Measurements from ENCODE around the gene ILKAP. TPM values are rescaled to one million over a fixed set of nuclear protein-coding genes. Genes with fewer than 3 reads are reported as not detected.

ILKAP gene
- total RNA-seq, 6 experiments from 2014 or later: 9.8 to 24.3 (median 16.8) TPM

DNA sequence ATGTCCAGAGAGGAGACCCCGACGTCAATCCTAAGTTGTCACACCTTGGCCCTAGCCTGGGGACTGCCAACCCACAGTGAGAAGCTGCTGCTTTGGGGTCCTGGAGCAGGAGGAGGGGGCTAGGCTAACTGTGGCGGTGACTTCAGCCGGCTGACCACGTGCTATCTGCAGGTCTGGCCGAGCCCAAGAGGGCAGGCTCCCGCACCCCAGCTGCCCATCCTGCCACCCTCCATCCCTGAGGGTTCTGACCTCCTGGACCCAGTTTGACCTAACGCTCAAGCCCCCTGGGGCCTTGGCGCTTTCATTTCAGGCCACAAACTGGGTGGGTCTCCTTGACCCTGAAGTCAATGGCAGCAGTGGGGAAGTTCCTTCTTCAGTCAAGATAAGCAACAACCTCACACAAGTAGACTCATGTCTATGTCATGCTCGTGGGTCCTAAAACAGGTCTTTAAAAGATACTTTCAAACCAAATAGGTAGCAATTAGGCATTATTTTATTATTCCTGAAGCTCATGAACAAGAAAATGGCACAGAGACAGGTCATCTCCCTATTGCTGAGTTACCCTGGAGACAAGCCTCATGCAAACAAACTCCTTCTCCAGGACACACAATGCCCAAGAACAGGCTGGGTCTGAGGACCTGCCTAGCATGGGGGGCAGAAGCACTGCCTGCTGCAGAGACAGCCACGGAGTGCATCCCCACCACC lies 34.1 kb upstream of the ILKAP start:
- Histone ChIP-seq H3K36me3 (no peaks in the 10 kb centered on the region), H3K4me1 (peaks cover 0 to 4% (median 0%) of the 10 kb centered on the region in 4 donors), H3K27ac (no peak overlapping the region), H3K4me3 (no peak overlapping the region), H3K9me3 (no peaks in the 10 kb centered on the region), H3K27me3 (no peaks in the 10 kb centered on the region)
- 59% methylated on average over 2 of the region's 11 CpGs for WGBS (ENCODE audit: insufficient coverage, low coverage, low lambda C conversion rate, missing lambda C conversion rate)
- TF ChIP-seq, protein P1, sequence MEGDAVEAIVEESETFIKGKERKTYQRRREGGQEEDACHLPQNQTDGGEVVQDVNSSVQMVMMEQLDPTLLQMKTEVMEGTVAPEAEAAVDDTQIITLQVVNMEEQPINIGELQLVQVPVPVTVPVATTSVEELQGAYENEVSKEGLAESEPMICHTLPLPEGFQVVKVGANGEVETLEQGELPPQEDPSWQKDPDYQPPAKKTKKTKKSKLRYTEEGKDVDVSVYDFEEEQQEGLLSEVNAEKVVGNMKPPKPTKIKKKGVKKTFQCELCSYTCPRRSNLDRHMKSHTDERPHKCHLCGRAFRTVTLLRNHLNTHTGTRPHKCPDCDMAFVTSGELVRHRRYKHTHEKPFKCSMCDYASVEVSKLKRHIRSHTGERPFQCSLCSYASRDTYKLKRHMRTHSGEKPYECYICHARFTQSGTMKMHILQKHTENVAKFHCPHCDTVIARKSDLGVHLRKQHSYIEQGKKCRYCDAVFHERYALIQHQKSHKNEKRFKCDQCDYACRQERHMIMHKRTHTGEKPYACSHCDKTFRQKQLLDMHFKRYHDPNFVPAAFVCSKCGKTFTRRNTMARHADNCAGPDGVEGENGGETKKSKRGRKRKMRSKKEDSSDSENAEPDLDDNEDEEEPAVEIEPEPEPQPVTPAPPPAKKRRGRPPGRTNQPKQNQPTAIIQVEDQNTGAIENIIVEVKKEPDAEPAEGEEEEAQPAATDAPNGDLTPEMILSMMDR (IDR thresholded peaks at IDR 0.05): no peak
- no peak for TF ChIP-seq POLR2A (IDR thresholded peaks at IDR 0.05)
- no peak for ATAC-seq
- DNase-seq: no peak
- intact Hi-C loops (cut with DNase I): no loop called here

DNA sequence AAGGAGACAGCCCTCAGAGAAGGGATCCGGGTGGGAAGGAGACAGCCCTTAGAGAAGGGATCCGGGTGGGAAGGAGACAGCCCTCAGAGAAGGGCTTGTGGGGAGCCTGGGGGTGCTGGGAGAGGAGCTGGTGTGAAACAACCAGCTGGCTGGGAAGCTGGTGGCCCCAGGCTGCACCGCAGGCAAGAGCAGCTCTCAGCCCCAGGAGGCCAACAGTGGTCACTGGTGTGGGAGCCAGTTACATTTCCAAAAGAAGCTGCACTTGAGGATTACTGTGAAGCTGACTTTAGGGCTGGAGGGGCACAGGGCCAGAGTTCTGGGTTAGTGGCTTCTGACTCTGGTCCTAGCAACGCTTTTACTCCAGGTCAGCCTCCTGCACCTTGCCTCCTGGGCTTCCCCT lies 33.1 kb upstream of the ILKAP start:
- ATAC-seq: no peak
- H3K9me3 ChIP-seq: no peaks in the 10 kb centered on the region

DNA sequence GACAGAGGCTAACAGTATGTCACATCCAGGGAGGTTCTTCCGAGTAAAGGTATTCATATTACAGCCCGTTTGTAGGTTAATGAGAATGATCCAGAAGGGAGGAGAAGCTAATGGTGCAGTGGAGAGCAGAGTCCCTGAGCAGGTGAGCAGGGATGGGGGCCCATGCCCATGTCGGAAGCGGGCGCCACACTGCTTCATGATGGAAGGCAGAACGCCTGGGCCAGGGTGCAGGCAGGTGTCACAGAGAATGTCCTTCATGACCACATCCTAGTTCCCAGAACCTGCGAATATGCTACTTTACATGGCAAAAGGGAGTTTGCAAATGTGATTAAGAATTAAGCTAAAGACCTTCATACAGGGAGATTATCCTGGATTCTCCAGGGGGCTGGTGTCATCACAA lies 32.4 kb upstream of the ILKAP start:
- TF ChIP-seq, protein P1 (IDR thresholded peaks at IDR 0.05): no peak
- no peak for TF ChIP-seq POLR2A (IDR thresholded peaks at IDR 0.05)
- Histone ChIP-seq H3K27ac (no peak overlapping the region), H3K4me1 (peaks cover 0 to 4% (median 0%) of the 10 kb centered on the region in 4 donors), H3K4me3 (no peak overlapping the region), H3K36me3 (no peaks in the 10 kb centered on the region), H3K27me3 (no peaks in the 10 kb centered on the region), H3K9me3 (no peaks in the 10 kb centered on the region)
- ATAC-seq (no peak), DNase-seq (no peak)
- WGBS (ENCODE audit: insufficient coverage, low coverage, low lambda C conversion rate, missing lambda C conversion rate): 80% methylated on average over 7 of the region's 7 CpGs
- intact Hi-C loops (cut with DNase I): no loop called here

More for the DNA sequence above, 33.1 kb upstream of the ILKAP start:
- TF ChIP-seq, protein P1 (IDR thresholded peaks at IDR 0.05): no peak
- TF ChIP-seq POLR2A (IDR thresholded peaks at IDR 0.05): no peak
- Histone ChIP-seq H3K36me3 (no peaks in the 10 kb centered on the region), H3K27ac (no peak overlapping the region), H3K4me3 (no peak overlapping the region), H3K27me3 (no peaks in the 10 kb centered on the region), H3K4me1 (peaks cover 0 to 4% (median 0%) of the 10 kb centered on the region in 4 donors)
- DNase-seq: no peak
- 94% methylated on average over 2 of the region's 4 CpGs for WGBS (ENCODE audit: insufficient coverage, low coverage, low lambda C conversion rate, missing lambda C conversion rate)
- intact Hi-C loops (cut with DNase I): no loop called here

DNA sequence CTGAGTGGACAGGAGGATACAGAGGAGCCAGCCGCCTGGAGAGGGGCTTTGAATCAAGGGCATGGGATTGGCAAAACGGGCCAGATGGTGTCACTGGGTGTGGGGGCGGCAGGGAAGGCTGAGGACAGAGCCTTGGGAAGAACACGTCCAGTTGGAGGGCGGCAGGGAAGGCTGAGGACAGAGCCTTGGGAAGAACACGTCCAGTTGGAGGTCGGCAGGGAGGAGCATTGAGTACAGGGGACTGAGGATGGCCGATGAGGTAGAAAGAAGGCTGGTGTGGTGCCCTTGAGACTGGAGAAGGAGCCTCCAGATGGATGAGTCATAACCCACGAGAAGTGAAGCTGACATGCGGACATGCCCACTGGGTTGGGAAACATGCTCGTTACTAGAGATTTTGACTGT lies 31.8 kb upstream of the ILKAP start:
- no peak for ATAC-seq
- no peaks in the 10 kb centered on the region for H3K9me3 ChIP-seq

More for the DNA sequence above, 31.8 kb upstream of the ILKAP start:
- Histone ChIP-seq H3K4me1 (peaks cover 0 to 3% (median 0%) of the 10 kb centered on the region in 4 donors), H3K4me3 (no peak overlapping the region), H3K36me3 (no peaks in the 10 kb centered on the region), H3K27ac (no peak overlapping the region), H3K27me3 (no peaks in the 10 kb centered on the region)
- DNase-seq: no peak
- no peak for TF ChIP-seq POLR2A (IDR thresholded peaks at IDR 0.05)
- TF ChIP-seq, protein P1 (IDR thresholded peaks at IDR 0.05): no peak
- intact Hi-C loops (cut with DNase I): no loop called here
- WGBS (ENCODE audit: insufficient coverage, low coverage, low lambda C conversion rate, missing lambda C conversion rate): 81% methylated on average over 8 of the region's 11 CpGs
